GM18907 (cell line): Measurements from ENCODE around the gene PPL.
A peak's percentile ranks its signal among the peaks of the same experiment; 100 is the strongest.
"Not testable (repeated sequence)": the region's sequence is repeated elsewhere in the genome, so short reads cannot be mapped to it uniquely, and the experiment has no call there.

Source experiments
- ATAC-seq: cut with Tn5 transposase; IDR thresholded peaks from one replicate; pipeline ENCODE4 v1.9.1; 2021; ENCODE audit warnings: mild to moderate bottlenecking, moderate library complexity; ENCODE audit not compliant: unreplicated experiment

The PPL gene

DNA sequence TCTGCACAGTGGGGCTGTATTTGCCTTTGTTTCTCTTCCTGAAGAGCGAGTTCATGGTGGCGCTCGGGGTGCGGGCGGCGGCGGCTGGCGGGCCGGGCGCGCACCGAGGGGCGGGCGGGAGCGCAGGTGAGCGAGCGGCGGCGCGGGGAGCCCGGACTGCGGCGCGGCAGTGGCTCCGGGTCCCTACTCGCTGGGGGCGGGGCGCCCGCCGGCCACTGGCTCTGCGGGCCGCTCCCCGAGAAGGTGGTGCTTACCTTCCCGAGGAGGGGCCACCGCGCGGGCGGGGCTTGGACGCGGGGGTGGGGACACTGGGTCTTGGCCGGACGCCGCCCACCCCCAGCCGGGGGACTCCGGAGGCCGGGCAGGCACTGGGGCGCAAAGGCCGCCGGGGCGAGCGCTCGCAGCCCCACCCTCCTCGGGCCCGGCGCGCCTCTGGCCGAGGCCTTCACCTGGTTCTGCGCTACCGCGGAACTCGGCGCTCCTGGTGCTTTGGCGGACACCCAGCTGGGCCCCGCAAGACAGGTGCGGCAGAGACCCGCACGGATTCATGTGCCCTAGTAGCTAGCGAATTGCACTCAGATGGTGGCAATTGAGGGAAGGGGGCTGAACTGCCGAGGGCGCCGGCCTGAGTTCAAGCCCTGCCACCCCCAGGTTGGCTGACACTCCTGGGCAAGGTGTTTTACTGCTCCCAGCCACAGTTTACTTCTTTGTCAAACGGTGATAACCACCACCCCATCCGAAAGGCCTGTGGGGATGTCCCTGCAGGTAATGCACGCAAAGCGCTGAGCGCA, at the start of gene PPL:
Gene PPL, minus strand, starts transcription at position 158 of the 791 bp plus-strand sequence. Its CDS starts 103 bp downstream, at position 55.
- peak; percentile 40 for ATAC-seq

- no peak for ATAC-seq
Measured at GRCh38 chr16:4984174-4984990, 47.4 kb upstream of the PPL start.

GRCh38 chr16:4982056-4982867, 45.3 kb upstream of the PPL start:
- ATAC-seq = no peak

DNA sequence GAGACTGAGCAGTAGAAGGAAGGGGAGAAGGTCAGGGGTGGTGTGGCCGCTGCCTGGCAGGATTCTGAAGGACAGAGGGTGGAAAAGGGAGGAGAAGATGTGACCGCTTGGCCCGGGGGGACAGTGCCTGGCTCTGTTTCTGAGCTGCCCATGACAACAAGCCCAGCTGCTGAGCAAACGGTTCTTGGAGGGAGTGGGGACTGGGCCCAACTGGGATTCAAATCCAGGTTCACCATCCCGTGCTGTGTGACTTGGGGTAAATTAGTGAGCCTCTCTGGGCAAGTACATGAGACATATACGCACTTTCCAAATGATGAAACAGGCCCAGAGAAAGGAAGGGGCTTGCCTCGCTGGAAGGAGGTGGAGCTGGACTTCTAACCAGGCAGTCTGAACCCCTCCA, 44.5 kb upstream of the PPL start:
- no peak for ATAC-seq

GRCh38 chr16:4980691-4981090, 43.7 kb upstream of the PPL start:
- no peak for ATAC-seq

DNA sequence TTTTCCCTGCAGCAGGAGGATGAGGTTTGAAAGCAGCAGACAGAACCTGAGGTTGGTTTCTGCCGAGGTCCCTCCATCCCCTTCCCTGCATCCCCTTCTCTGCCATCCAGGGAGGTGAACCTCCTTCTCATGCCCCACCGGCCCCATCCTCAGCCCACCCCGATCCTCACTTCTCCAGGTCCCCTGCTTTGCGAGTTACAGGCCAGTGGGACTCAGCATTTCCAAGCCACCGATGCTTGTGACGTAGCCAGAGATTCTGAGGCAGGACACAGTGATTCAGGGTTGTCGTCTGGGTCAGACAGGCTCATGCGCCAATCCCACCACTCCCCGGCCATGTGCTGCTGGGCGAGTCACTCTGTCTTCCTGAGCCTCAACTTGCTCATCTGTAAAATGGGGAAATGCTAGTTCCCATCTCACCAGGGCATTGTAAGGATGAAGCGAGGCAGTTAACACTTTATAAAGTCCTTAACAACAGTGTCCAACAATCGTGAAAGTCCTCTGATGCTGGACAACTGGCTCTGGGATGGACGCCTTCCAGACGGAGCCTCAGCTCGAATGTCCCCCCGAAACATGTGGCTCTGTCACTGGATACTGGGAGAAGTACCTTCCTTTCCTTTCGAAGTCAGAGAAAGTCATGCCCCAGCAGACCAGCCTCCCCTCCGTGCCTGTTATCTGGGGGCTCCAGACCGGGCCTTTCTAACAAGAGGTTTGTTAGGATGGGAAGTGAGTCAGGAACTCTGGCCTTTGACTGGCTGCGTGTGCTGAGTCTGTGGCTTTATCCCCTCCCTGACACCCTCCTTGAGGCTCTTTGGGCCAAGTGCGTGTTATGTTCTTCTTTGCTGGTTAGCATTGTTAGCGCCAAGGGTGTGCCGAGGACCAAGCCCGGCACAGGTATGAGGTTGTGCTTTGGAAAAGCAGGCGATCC, 43.0 kb upstream of the PPL start:
- ATAC-seq = no peak

DNA sequence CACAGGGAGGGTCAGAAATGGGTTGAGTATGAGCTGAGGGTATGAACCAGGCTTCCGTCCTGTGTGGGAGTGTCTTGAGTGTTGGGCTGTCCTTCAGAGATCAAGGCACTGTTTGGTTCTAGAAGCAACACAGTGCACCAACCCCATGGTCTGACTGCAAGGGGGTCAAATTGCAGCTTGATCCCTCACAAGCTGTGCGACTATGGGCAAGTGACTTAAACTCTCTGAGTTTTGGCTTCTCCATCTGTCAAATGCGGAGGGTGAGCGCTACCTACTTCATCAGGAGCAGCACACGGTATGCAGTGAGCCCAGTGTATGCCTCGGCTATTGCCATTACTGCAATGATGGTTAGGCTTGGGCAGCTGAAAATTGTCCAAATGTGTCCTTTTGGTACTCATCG, 42.2 kb upstream of the PPL start:
- ATAC-seq = no peak

- peak; percentile 5 for ATAC-seq
Measured at GRCh38 chr16:4976611-4977145, 39.7 kb upstream of the PPL start.

- ATAC-seq = peak; percentile 94
Measured at GRCh38 chr16:4976079-4976478, 39.1 kb upstream of the PPL start.

DNA sequence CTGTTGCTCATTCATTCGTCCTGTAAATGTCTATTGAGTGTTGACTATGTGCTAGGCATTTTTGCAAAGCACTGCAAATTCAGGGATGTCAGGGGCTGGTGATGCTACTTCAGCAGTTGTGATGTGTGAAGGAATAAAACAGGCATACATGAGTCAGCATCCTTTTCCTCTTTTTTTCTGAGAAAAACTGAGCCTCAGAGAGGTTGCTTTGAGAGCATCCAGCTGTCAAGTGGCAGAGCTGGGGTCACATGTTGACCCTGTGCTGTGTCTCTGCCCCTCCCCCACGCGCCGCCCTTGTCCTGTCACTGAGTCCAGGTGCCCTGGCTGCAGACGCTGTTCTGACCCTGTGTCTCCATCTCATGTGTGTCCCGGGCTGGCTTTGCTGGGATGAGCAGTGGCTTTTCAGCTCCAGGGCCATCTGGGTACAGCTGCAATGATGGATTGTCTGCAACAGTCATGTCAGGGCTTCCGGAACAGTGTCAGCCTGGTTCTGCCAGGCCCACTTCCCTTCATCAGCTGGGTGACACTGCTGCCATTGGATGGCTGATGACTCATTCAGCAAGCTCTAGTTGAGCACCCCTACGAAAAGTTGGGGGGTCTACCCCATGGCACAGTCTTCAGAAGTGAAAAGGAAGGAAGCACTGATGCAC, 36.1 kb upstream of the PPL start:
- no peak for ATAC-seq

- no peak for ATAC-seq
Measured at GRCh38 chr16:4970010-4970409, 33.1 kb upstream of the PPL start.

GRCh38 chr16:4968879-4969483, 32.0 kb upstream of the PPL start:
- ATAC-seq = no peak

DNA sequence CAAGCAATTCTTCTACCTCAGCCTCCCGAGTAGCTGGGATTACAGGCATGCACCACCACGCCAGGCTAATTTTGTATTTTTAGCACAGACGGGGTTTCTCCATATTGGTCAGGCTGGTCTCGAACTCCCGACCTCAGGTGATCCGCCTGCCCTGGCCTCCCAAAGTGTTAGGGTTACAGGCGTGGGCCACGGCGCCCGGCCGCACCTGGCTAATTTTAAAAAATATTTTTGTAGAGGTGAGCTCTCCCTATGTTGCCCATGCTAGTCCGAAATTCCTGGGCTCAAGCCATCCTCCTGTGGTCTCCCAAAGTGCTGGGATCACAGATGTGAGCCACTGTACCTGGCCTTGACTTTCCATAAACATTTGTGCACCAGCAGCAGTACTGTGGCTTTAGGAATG, 31.3 kb upstream of the PPL start:
- not testable (repeated sequence) for ATAC-seq

GRCh38 chr16:4966736-4967453, 29.9 kb upstream of the PPL start:
- no peak for ATAC-seq

GRCh38 chr16:4963527-4963926, 26.6 kb upstream of the PPL start:
- ATAC-seq = not testable (repeated sequence)

DNA sequence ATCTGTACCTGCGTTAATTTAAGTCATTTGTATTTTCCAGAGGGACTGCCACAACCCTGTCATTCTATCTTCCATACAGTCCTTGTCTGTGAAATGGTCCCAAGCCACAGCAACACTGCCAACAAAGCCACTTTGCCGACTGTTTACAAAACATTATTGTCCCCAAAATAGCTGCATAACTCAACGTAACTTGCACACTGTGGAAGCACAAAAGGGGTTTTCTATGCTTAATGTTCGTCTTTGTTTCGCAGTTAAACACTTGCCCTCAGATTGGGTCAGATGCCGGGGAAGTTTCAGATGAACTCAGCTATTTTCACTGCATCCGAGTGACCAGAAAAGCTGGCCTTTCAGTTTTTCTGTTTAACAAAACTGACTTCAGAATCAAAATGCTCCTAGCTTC, 25.8 kb upstream of the PPL start:
- no peak for ATAC-seq

DNA sequence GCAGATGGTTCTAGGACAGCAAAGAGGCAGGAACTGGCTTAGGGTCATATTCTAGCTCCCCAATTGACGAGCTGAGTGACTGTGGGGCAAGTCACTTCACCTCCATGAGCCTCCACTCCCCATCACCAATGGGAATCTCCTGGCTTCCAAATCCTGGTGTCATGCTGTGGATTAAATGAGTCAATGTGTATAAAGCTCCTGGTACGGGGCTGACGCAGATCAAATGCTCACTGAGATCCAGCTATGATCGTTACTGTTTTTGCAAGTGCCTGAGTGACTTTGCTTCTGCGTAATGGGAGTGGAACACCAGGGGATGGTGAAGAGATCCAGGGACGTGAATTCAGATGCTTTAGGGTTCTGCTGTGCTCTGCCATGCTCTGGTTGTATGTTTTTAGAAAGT, 23.6 kb upstream of the PPL start:
- ATAC-seq = no peak
